NCI-H526 (cell line): ENCODE results near the gene AHCTF1.
A peak's percentile ranks its signal among the peaks of the same experiment; 100 is the strongest.
"Not testable (repeated sequence)": the region's sequence is repeated elsewhere in the genome, so short reads cannot be mapped to it uniquely, and the experiment has no call there.

Experiments
- DNase-seq, 2 experiments: peaks; one replicate each; lab custom pipeline; 2025; lab: John Stamatoyannopoulos, UW

AHCTF1 gene

GRCh38 chr1:246838118-246838456 is 93.7 kb downstream of the AHCTF1 start:
- DNase-seq, result no peak

GRCh38 chr1:246837418-246838117 is 94.2 kb downstream of the AHCTF1 start:
- DNase-seq, result no peak

GRCh38 chr1:246836209-246836966 is 95.4 kb downstream of the AHCTF1 start:
- DNase-seq, result no peak

GRCh38 chr1:246831543-246831942 is 100.2 kb downstream of the AHCTF1 start:
- no peak for DNase-seq

- DNase-seq, result no peak
Observed at GRCh38 chr1:246828818-246829217, 102.9 kb downstream of the AHCTF1 start.

- no peak for DNase-seq
Observed at GRCh38 chr1:246827396-246827795, 104.4 kb downstream of the AHCTF1 start.

GRCh38 chr1:246825557-246826175 is 106.1 kb downstream of the AHCTF1 start:
- no peak for DNase-seq

- DNase-seq, result no peak
Observed at GRCh38 chr1:246824541-246824940, 107.2 kb downstream of the AHCTF1 start.

- DNase-seq, result not testable (repeated sequence)
Observed at GRCh38 chr1:246822154-246822553, 109.6 kb downstream of the AHCTF1 start.

GRCh38 chr1:246820666-246821065 is 111.1 kb downstream of the AHCTF1 start:
- DNase-seq, result no peak

- peak in 1 of 2 experiments; percentile 8 for DNase-seq
Observed at GRCh38 chr1:246817778-246818177, 114.0 kb downstream of the AHCTF1 start.

- DNase-seq, result no peak
Observed at GRCh38 chr1:246815693-246816270, 116.0 kb downstream of the AHCTF1 start.

- DNase-seq, result no peak
Observed at GRCh38 chr1:246814890-246815289, 116.9 kb downstream of the AHCTF1 start.

- DNase-seq, result not testable (repeated sequence)
Observed at GRCh38 chr1:246813325-246813724, 118.4 kb downstream of the AHCTF1 start.

- no peak for DNase-seq
Observed at GRCh38 chr1:246811985-246812384, 119.8 kb downstream of the AHCTF1 start.

GRCh38 chr1:246809473-246809872 is 122.3 kb downstream of the AHCTF1 start:
- no peak for DNase-seq

- no peak for DNase-seq
Observed at GRCh38 chr1:246805135-246805716, 126.5 kb downstream of the AHCTF1 start.

GRCh38 chr1:246803883-246804282 is 127.9 kb downstream of the AHCTF1 start:
- no peak for DNase-seq

- no peak for DNase-seq
Observed at GRCh38 chr1:246803373-246803772, 128.4 kb downstream of the AHCTF1 start.

- no peak for DNase-seq
Observed at GRCh38 chr1:246801241-246802020, 130.3 kb downstream of the AHCTF1 start.

- DNase-seq, result no peak
Observed at GRCh38 chr1:246800756-246801155, 131.0 kb downstream of the AHCTF1 start.

GRCh38 chr1:246800356-246800755 is 131.4 kb downstream of the AHCTF1 start:
- DNase-seq, result no peak
